ENCODE results near the gene IL6.

DNA sequence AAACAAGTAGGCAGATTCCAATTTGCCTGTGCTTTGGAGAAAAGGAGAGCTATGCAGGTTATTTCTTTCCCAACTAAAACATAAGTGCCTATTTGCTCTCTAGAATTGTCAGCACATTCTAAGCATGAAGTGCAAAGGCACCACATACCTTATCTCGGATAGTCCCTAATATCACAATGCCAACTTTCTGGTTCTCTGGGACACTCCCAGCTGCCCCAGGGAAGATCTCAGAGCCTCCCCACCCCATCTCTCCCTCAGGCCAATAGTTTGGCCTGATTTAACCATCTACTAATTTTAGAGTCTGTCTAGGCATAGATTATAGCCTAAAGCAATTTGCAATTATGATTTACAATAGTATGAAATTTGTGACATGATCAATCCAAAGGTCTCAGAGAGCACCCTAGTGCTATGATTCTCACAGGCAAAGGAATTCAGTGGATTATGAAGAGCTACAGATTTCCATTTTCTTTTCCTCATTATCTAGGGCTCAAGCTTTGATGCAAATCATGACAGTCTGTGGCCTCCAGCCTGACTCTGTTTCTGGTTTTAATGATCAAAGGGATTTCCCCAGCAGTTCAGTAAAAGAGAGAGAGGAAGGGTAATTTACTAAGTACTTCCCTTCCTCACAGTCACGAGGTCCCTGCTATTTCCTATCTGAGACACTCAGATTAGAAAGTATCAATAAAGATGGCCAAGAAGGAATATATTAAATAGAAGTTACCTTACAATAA is 29.0 kb upstream of the IL6 start:
- TF ChIP-seq TAF1 (IDR thresholded peaks at IDR 0.05; ENCODE audit: low read depth) (no peak), RAD21 (conservative IDR thresholded peaks at IDR 0.05) (no peak), POLR2AphosphoS5 (IDR thresholded peaks at IDR 0.05) (no peak), MXI1 (conservative IDR thresholded peaks at IDR 0.05; ENCODE audit: poor library complexity, severe bottlenecking) (no peak), EZH2 (IDR thresholded peaks at IDR 0.05; ENCODE audit: borderline replicate concordance, insufficient read depth, low read length, poor library complexity, severe bottlenecking) (no peak), EP300 (conservative IDR thresholded peaks at IDR 0.05; ENCODE audit: poor library complexity, severe bottlenecking) (no peak)
- TF ChIP-seq, protein P1, sequence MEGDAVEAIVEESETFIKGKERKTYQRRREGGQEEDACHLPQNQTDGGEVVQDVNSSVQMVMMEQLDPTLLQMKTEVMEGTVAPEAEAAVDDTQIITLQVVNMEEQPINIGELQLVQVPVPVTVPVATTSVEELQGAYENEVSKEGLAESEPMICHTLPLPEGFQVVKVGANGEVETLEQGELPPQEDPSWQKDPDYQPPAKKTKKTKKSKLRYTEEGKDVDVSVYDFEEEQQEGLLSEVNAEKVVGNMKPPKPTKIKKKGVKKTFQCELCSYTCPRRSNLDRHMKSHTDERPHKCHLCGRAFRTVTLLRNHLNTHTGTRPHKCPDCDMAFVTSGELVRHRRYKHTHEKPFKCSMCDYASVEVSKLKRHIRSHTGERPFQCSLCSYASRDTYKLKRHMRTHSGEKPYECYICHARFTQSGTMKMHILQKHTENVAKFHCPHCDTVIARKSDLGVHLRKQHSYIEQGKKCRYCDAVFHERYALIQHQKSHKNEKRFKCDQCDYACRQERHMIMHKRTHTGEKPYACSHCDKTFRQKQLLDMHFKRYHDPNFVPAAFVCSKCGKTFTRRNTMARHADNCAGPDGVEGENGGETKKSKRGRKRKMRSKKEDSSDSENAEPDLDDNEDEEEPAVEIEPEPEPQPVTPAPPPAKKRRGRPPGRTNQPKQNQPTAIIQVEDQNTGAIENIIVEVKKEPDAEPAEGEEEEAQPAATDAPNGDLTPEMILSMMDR (IDR thresholded peaks at IDR 0.05; ENCODE audit: poor library complexity, severe bottlenecking), result no peak
- TF ChIP-seq, protein P2, sequence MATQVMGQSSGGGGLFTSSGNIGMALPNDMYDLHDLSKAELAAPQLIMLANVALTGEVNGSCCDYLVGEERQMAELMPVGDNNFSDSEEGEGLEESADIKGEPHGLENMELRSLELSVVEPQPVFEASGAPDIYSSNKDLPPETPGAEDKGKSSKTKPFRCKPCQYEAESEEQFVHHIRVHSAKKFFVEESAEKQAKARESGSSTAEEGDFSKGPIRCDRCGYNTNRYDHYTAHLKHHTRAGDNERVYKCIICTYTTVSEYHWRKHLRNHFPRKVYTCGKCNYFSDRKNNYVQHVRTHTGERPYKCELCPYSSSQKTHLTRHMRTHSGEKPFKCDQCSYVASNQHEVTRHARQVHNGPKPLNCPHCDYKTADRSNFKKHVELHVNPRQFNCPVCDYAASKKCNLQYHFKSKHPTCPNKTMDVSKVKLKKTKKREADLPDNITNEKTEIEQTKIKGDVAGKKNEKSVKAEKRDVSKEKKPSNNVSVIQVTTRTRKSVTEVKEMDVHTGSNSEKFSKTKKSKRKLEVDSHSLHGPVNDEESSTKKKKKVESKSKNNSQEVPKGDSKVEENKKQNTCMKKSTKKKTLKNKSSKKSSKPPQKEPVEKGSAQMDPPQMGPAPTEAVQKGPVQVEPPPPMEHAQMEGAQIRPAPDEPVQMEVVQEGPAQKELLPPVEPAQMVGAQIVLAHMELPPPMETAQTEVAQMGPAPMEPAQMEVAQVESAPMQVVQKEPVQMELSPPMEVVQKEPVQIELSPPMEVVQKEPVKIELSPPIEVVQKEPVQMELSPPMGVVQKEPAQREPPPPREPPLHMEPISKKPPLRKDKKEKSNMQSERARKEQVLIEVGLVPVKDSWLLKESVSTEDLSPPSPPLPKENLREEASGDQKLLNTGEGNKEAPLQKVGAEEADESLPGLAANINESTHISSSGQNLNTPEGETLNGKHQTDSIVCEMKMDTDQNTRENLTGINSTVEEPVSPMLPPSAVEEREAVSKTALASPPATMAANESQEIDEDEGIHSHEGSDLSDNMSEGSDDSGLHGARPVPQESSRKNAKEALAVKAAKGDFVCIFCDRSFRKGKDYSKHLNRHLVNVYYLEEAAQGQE (IDR thresholded peaks at IDR 0.05; ENCODE audit: borderline replicate concordance), result no peak

All from neural cell (in vitro differentiated cells).